Stimulated activated naive CD8-positive, alpha-beta T cell treated with anti-CD3 and anti-CD28 coated beads, Interleukin-15, amount 100 ng/mL, for 72 hours (primary cell): ENCODE measurements around the gene FASN.
A peak's percentile ranks its signal among the peaks of the same experiment; 100 is the strongest.

Experiments
- ATAC-seq: fragments of 150-1000 bp; cut with Tn5 transposase; 2 replicates; pipeline ENCODE4 v1.10.0; 2021; ENCODE audit warnings: mild to moderate bottlenecking, moderate library complexity
- DNase-seq, 2 donors: peaks; one replicate each; pipeline ENCODE4 v3.0.0; 2021 to 2022
- H3K27ac Mint-ChIP-seq, 2 donors: one replicate each; pipeline ENCODE4 v1.8.0; 2022; ENCODE audit warnings: mild to moderate bottlenecking in 2 of 2, mixed read lengths in 2 of 2, moderate library complexity in 2 of 2
- H3K27me3 Mint-ChIP-seq: one replicate; pipeline ENCODE4 v1.8.0; 2022; ENCODE audit warnings: mixed read lengths
- H3K4me1 Mint-ChIP-seq: one replicate; pipeline ENCODE4 v1.8.0; 2022; ENCODE audit warnings: mild to moderate bottlenecking, mixed read lengths
- H3K4me3 Mint-ChIP-seq, 2 donors: one replicate each; pipeline ENCODE4 v1.8.0; 2022; ENCODE audit warnings: mild to moderate bottlenecking in 2 of 2, mixed read lengths in 2 of 2, moderate library complexity in 1 of 2
- H3K9me3 Mint-ChIP-seq, 2 donors: one replicate each; pipeline ENCODE4 v1.8.0; 2022; ENCODE audit warnings: mixed read lengths in 2 of 2

The FASN gene

GRCh38 chr17:82121660-82122629, 23.9 kb upstream of the FASN start:
- H3K4me1 Mint-ChIP-seq, result peaks cover 78% of the 10 kb centered on the region
- no peak for DNase-seq
- H3K27me3 Mint-ChIP-seq, result no peaks in the 10 kb centered on the region
- H3K4me3 Mint-ChIP-seq, result peak overlapping the region in 1 of 2 donors; percentile 86
- no peak for ATAC-seq
- H3K27ac Mint-ChIP-seq, result peak overlapping the region; percentile 24 to 94
- no peaks in the 10 kb centered on the region for H3K9me3 Mint-ChIP-seq

- DNase-seq, result no peak
- ATAC-seq, result no peak
- Mint-ChIP-seq H3K4me3 (peak overlapping the region in 1 of 2 donors; percentile 86), H3K9me3 (no peaks in the 10 kb centered on the region), H3K27me3 (no peaks in the 10 kb centered on the region), H3K4me1 (peaks cover 71% of the 10 kb centered on the region), H3K27ac (peak overlapping the region; percentile 69 to 94)
Measured at GRCh38 chr17:82121246-82121645, 23.2 kb upstream of the FASN start.

GRCh38 chr17:82120148-82120547, 22.1 kb upstream of the FASN start:
- DNase-seq (no peak), ATAC-seq (peak; percentile 55)
- Mint-ChIP-seq H3K27me3 (no peaks in the 10 kb centered on the region), H3K9me3 (no peaks in the 10 kb centered on the region), H3K27ac (no peak overlapping the region), H3K4me3 (peak overlapping the region in 1 of 2 donors; percentile 15), H3K4me1 (peaks cover 61% of the 10 kb centered on the region)

- DNase-seq (no peak), ATAC-seq (no peak)
- peaks cover 49% of the 10 kb centered on the region for H3K4me1 Mint-ChIP-seq
- no peak overlapping the region for H3K4me3 Mint-ChIP-seq
- H3K27me3 Mint-ChIP-seq, result no peaks in the 10 kb centered on the region
- no peak overlapping the region for H3K27ac Mint-ChIP-seq
- no peaks in the 10 kb centered on the region for H3K9me3 Mint-ChIP-seq
Measured at GRCh38 chr17:82118815-82119380, 20.9 kb upstream of the FASN start.

- no peak for ATAC-seq
- Mint-ChIP-seq H3K27me3 (no peaks in the 10 kb centered on the region), H3K4me1 (peaks cover 43% of the 10 kb centered on the region), H3K4me3 (no peak overlapping the region), H3K9me3 (no peaks in the 10 kb centered on the region), H3K27ac (no peak overlapping the region)
- no peak for DNase-seq
Measured at GRCh38 chr17:82118168-82118814, 20.3 kb upstream of the FASN start.

- Mint-ChIP-seq H3K27me3 (no peaks in the 10 kb centered on the region), H3K4me1 (peaks cover 34% of the 10 kb centered on the region), H3K4me3 (no peak overlapping the region), H3K27ac (peak overlapping the region in 1 of 2 donors; percentile 54), H3K9me3 (no peaks in the 10 kb centered on the region)
- no peak for ATAC-seq
- DNase-seq, result no peak
Measured at GRCh38 chr17:82117139-82118090, 19.4 kb upstream of the FASN start.

- Mint-ChIP-seq H3K4me3 (no peak overlapping the region), H3K9me3 (no peaks in the 10 kb centered on the region), H3K27me3 (no peaks in the 10 kb centered on the region), H3K4me1 (peaks cover 22% of the 10 kb centered on the region), H3K27ac (no peak overlapping the region)
- DNase-seq (no peak), ATAC-seq (no peak)
Measured at GRCh38 chr17:82116246-82116645, 18.2 kb upstream of the FASN start.

- DNase-seq, result no peak
- Mint-ChIP-seq H3K4me1 (peaks cover 18% of the 10 kb centered on the region), H3K4me3 (no peak overlapping the region), H3K27me3 (no peaks in the 10 kb centered on the region), H3K27ac (no peak overlapping the region), H3K9me3 (no peaks in the 10 kb centered on the region)
- ATAC-seq, result no peak
Measured at GRCh38 chr17:82114872-82115271, 16.8 kb upstream of the FASN start.

- ATAC-seq (no peak), DNase-seq (no peak)
- H3K27me3 Mint-ChIP-seq, result no peaks in the 10 kb centered on the region
- no peak overlapping the region for H3K4me3 Mint-ChIP-seq
- no peak overlapping the region for H3K27ac Mint-ChIP-seq
- H3K4me1 Mint-ChIP-seq, result peaks cover 14% of the 10 kb centered on the region
- no peaks in the 10 kb centered on the region for H3K9me3 Mint-ChIP-seq
Measured at GRCh38 chr17:82114447-82114846, 16.4 kb upstream of the FASN start.

GRCh38 chr17:82113941-82114340, 15.9 kb upstream of the FASN start:
- no peak overlapping the region for H3K4me3 Mint-ChIP-seq

GRCh38 chr17:82113422-82113821, 15.4 kb upstream of the FASN start:
- DNase-seq (no peak), ATAC-seq (no peak)
- Mint-ChIP-seq H3K9me3 (no peaks in the 10 kb centered on the region), H3K27ac (no peak overlapping the region), H3K4me1 (peaks cover 19% of the 10 kb centered on the region), H3K27me3 (no peaks in the 10 kb centered on the region), H3K4me3 (no peak overlapping the region)

More at GRCh38 chr17:82113941-82114340, 15.9 kb upstream of the FASN start:
- Mint-ChIP-seq H3K9me3 (no peaks in the 10 kb centered on the region), H3K4me1 (peaks cover 14% of the 10 kb centered on the region), H3K27me3 (no peaks in the 10 kb centered on the region), H3K27ac (no peak overlapping the region)
- no peak for ATAC-seq
- no peak for DNase-seq

- no peak for DNase-seq
- H3K4me1 Mint-ChIP-seq, result peaks cover 21% of the 10 kb centered on the region
- no peak overlapping the region for H3K4me3 Mint-ChIP-seq
- H3K27ac Mint-ChIP-seq, result no peak overlapping the region
- no peaks in the 10 kb centered on the region for H3K9me3 Mint-ChIP-seq
- no peak for ATAC-seq
- no peaks in the 10 kb centered on the region for H3K27me3 Mint-ChIP-seq
Measured at GRCh38 chr17:82112914-82113311, 14.9 kb upstream of the FASN start.

- peaks cover 24% of the 10 kb centered on the region for H3K4me1 Mint-ChIP-seq
- peak overlapping the region in 1 of 2 donors; percentile 78 for H3K27ac Mint-ChIP-seq
- no peaks in the 10 kb centered on the region for H3K9me3 Mint-ChIP-seq
- DNase-seq (no peak), ATAC-seq (no peak)
- H3K4me3 Mint-ChIP-seq, result no peak overlapping the region
- H3K27me3 Mint-ChIP-seq, result no peaks in the 10 kb centered on the region
Measured at GRCh38 chr17:82112181-82112913, 14.3 kb upstream of the FASN start.

GRCh38 chr17:82110298-82110697, 12.3 kb upstream of the FASN start:
- H3K4me1 Mint-ChIP-seq, result peaks cover 45% of the 10 kb centered on the region
- DNase-seq, result no peak
- no peaks in the 10 kb centered on the region for H3K9me3 Mint-ChIP-seq
- peak overlapping the region in 1 of 2 donors; percentile 15 for H3K4me3 Mint-ChIP-seq
- no peaks in the 10 kb centered on the region for H3K27me3 Mint-ChIP-seq
- peak; percentile 68 for ATAC-seq
- H3K27ac Mint-ChIP-seq, result peak overlapping the region in 1 of 2 donors; percentile 63
